Astrocyte (in vitro differentiated cells and primary cell): ENCODE results near the gene ATAD2B. TPM values are rescaled to one million over a fixed set of nuclear protein-coding genes. Genes with fewer than 3 reads are reported as not detected.
A peak's percentile ranks its signal among the peaks of the same experiment; 100 is the strongest.

Experiments used
- DNase-seq: peaks from one replicate; pipeline ENCODE4 v3.0.0-alpha.2; 2010; ENCODE audit warnings: low read depth
- FAIRE-seq: peaks from 2 replicates; lab custom pipeline; 2011; peaks lifted over from hg19 to GRCh38; lab: Jason Lieb, UNC
- H2AFZ ChIP-seq: 2 replicates; pipeline ENCODE4 v1.6.0; 2012; ENCODE audit warnings: low read depth, low read length, inconsistent platforms
- H3K27ac ChIP-seq: 2 replicates; pipeline ENCODE4 v1.5.1; 2011; ENCODE audit warnings: low read depth, low read length, inconsistent platforms
- H3K27me3 ChIP-seq: 2 replicates; pipeline ENCODE4 v1.6.0; 2011; ENCODE audit warnings: low read length, inconsistent platforms; ENCODE audit not compliant: insufficient read depth
- H3K36me3 ChIP-seq: 2 replicates; pipeline ENCODE4 v1.5.1; 2011; ENCODE audit warnings: low read length, inconsistent platforms; ENCODE audit not compliant: insufficient read depth
- H3K4me1 ChIP-seq: 2 replicates; pipeline ENCODE4 v1.5.1; 2011; ENCODE audit warnings: low read length, inconsistent platforms; ENCODE audit not compliant: insufficient read depth
- H3K4me2 ChIP-seq: 2 replicates; pipeline ENCODE4 v1.6.0; 2012; ENCODE audit warnings: low read length, inconsistent platforms
- H3K4me3 ChIP-seq: 2 replicates; pipeline ENCODE4 v1.5.1; 2011; ENCODE audit warnings: low read depth, mild to moderate bottlenecking, low read length, inconsistent platforms; ENCODE audit not compliant: insufficient read depth
- H3K79me2 ChIP-seq: 2 replicates; pipeline ENCODE4 v1.6.0; 2012; ENCODE audit warnings: mild to moderate bottlenecking, low read length, inconsistent platforms; ENCODE audit not compliant: insufficient read depth
- H3K9ac ChIP-seq: 2 replicates; pipeline ENCODE4 v1.6.0; 2012; ENCODE audit warnings: mild to moderate bottlenecking, low read length, inconsistent platforms
- H3K9me3 ChIP-seq: 2 replicates; pipeline ENCODE4 v1.5.1; 2012; ENCODE audit warnings: low read depth, mild to moderate bottlenecking, low read length, inconsistent platforms; ENCODE audit not compliant: insufficient read depth
- H4K20me1 ChIP-seq: 2 replicates; pipeline ENCODE4 v1.6.0; 2012; ENCODE audit warnings: low read length, inconsistent platforms; ENCODE audit not compliant: insufficient read depth
- H3K27ac Mint-ChIP-seq: one replicate; pipeline ENCODE4 v1.8.0; 2021; ENCODE audit warnings: mild to moderate bottlenecking, mixed read lengths; ENCODE audit not compliant: unreplicated experiment
- H3K27me3 Mint-ChIP-seq: one replicate; pipeline ENCODE4 v1.8.0; 2021; ENCODE audit warnings: low read depth, mixed read lengths; ENCODE audit not compliant: unreplicated experiment
- H3K36me3 Mint-ChIP-seq: one replicate; pipeline ENCODE4 v1.8.0; 2021; ENCODE audit warnings: low read depth, mixed read lengths; ENCODE audit not compliant: unreplicated experiment
- H3K4me1 Mint-ChIP-seq: one replicate; pipeline ENCODE4 v1.8.0; 2021; ENCODE audit warnings: low read depth, mixed read lengths; ENCODE audit not compliant: unreplicated experiment
- H3K4me3 Mint-ChIP-seq: one replicate; pipeline ENCODE4 v1.8.0; 2021; ENCODE audit warnings: mild to moderate bottlenecking, moderate library complexity, mixed read lengths; ENCODE audit not compliant: unreplicated experiment
- H3K9me3 Mint-ChIP-seq: one replicate; pipeline ENCODE4 v1.8.0; 2021; ENCODE audit warnings: mild to moderate bottlenecking, mixed read lengths; ENCODE audit not compliant: unreplicated experiment
- CTCF ChIP-seq: IDR thresholded peaks from 2 replicates; pipeline ENCODE4 v1.5.1; 2011; ENCODE audit warnings: low read depth, mild to moderate bottlenecking, inconsistent platforms, low read length, moderate library complexity; ENCODE audit not compliant: insufficient read depth
- EZH2 ChIP-seq: IDR thresholded peaks from 2 replicates; pipeline ENCODE4 v1.6.1; 2012; ENCODE audit warnings: mild to moderate bottlenecking, low read length, inconsistent platforms; ENCODE audit not compliant: insufficient read depth
- total RNA-seq: library from RNA; stranded (reverse); gene quantifications from 2 replicates; pipeline ENCODE4 v1.2.1, GENCODE V29; 2021

The ATAD2B gene
- total RNA-seq, 1 donor from 2014 or later, result 12.2 TPM

GRCh38 chr2:23943666-23944065 lies 16.7 kb upstream of the ATAD2B start:
- Mint-ChIP-seq H3K4me1 (peaks cover 21% of the 10 kb centered on the region), H3K27ac (no peak overlapping the region), H3K9me3 (no peaks in the 10 kb centered on the region), H3K27me3 (no peaks in the 10 kb centered on the region), H3K4me3 (no peak overlapping the region), H3K36me3 (no peaks in the 10 kb centered on the region)
- H3K27ac ChIP-seq, result no peak overlapping the region
- H3K27me3 ChIP-seq, result no peaks in the 10 kb centered on the region
- TF ChIP-seq EZH2, result no peak
- no peak for TF ChIP-seq CTCF
- peaks cover 15% of the 10 kb centered on the region for H4K20me1 ChIP-seq
- no peak overlapping the region for H3K9ac ChIP-seq
- H3K36me3 ChIP-seq, result no peaks in the 10 kb centered on the region
- H3K79me2 ChIP-seq, result peaks cover 68% of the 10 kb centered on the region
- DNase-seq (no peak), FAIRE-seq (no peak)
- no peak overlapping the region for H3K4me3 ChIP-seq
- no peaks in the 10 kb centered on the region for H3K9me3 ChIP-seq
- peaks cover 4% of the 10 kb centered on the region for H3K4me1 ChIP-seq
- no peak overlapping the region for H3K4me2 ChIP-seq
- no peak overlapping the region for H2AFZ ChIP-seq

GRCh38 chr2:23941644-23942043 lies 14.7 kb upstream of the ATAD2B start:
- DNase-seq, result no peak
- Histone ChIP-seq H3K79me2 (peaks cover 55% of the 10 kb centered on the region), H3K9ac (no peak overlapping the region)

More at GRCh38 chr2:23941644-23942043, 14.7 kb upstream of the ATAD2B start:
- Mint-ChIP-seq H3K9me3 (no peaks in the 10 kb centered on the region), H3K27ac (peak overlapping the region; percentile 67), H3K4me1 (peaks cover 21% of the 10 kb centered on the region), H3K27me3 (no peaks in the 10 kb centered on the region), H3K4me3 (peak overlapping the region; percentile 95), H3K36me3 (no peaks in the 10 kb centered on the region)
- Histone ChIP-seq H3K4me1 (peaks cover 4% of the 10 kb centered on the region), H3K27ac (no peak overlapping the region), H3K4me3 (peak overlapping the region; percentile 89), H3K9me3 (no peaks in the 10 kb centered on the region), H3K27me3 (no peaks in the 10 kb centered on the region), H2AFZ (no peak overlapping the region), H3K4me2 (peak overlapping the region; percentile 96), H4K20me1 (peaks cover 15% of the 10 kb centered on the region), H3K36me3 (no peaks in the 10 kb centered on the region)
- TF ChIP-seq EZH2 (no peak), CTCF (no peak)
- no peak for FAIRE-seq
